Amniotic epithelial cell (primary cell): ENCODE results near the gene PROSER2.

Source experiments
- DNase-seq: peaks from one replicate; pipeline ENCODE4 v3.0.0-alpha.2; 2010; ENCODE audit warnings: low read depth

PROSER2 gene

DNA sequence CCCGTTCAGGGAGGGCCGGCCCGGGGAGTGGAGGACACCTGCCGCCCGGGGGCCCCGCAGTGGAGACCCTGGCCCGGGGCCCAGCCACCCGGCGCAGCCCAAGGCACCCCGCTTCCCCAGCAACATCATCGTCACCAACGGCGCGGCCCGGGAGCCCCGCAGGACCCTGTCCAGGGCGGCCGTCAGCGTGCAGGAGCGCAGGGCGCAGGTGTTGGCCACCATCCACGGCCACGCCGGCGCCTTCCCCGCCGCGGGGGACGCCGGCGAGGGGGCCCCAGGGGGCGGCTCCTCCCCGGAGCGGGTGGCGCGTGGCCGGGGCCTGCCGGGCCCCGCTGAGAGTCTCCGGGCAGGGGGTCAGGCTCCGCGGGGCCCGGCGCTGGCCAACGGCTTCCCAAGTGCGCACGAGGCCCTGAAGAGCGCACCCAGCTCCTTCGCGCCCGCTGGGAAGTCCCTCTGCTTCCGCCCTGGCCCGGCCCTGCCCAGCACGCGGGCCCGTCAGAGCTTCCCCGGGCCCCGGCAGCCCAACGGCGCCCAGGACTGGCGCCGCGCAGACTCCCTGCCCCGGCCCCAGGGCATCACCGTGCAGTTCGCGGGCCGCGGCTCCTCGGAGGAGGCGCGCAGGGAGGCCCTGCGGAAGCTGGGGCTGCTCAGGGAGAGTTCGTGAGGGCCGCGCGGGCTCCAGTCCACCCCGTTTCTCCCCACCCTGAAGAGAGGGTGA lies 46.7 kb downstream of the PROSER2 start:
- DNase-seq: peak; percentile 44

DNA sequence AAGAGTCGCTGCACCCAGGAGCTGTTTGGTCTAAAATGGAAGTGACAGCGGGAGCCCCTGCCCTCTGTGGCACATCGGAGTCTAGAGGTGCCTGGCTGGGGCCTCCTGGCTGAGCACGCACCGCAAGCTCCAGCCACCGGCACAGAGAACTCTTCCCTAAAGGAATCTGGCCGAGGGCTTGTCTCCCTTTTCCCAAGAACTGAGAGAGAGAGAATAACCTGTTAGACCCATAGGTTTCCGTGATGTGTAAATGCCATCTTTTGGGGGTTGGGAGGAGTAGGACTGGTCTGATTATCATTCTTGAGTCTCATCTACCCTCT lies 47.3 kb downstream of the PROSER2 start:
- no peak for DNase-seq

DNA sequence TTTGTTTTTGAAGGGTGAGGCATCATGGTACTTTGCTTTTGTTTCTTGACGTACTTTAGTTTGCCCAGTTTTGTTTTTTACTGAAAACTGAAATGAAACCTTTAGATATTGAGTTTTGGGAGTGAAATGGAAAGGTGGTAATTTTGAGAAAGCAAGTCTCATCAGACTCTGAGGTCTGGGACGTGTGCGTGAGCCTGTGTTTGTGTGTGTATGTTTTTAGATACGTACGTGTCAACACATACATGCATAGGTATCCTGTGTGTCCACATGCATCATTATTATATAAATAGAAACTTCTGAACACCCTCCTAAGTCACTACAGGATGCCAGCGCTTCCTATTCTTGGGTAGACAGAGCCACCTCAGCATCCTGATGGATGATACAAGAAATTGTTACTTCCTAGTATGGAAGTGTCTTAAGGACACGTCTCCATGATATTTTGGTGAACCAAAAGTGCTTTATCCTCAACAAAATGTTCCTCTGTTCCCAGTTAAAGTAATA lies 47.8 kb downstream of the PROSER2 start:
- no peak for DNase-seq

DNA sequence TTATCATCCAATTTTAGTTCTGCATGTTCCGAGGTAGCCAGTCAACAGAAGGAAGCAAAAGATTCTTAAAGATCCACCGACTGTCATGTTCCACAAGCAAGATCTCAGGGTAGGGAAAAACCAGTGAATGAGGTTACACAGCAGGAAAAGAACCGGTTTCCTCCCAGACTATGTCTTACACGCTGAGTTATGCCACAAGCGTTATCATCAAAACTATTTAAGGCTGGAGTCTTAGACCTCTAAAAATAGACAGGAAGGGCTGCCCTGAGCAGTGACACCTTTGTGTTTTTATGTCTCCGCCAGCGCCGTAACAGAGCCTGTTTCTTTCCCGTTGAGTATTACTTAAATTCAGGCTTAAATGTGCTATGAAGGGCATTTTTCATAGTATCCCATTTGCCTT lies 48.3 kb downstream of the PROSER2 start:
- peak; percentile 54 for DNase-seq

DNA sequence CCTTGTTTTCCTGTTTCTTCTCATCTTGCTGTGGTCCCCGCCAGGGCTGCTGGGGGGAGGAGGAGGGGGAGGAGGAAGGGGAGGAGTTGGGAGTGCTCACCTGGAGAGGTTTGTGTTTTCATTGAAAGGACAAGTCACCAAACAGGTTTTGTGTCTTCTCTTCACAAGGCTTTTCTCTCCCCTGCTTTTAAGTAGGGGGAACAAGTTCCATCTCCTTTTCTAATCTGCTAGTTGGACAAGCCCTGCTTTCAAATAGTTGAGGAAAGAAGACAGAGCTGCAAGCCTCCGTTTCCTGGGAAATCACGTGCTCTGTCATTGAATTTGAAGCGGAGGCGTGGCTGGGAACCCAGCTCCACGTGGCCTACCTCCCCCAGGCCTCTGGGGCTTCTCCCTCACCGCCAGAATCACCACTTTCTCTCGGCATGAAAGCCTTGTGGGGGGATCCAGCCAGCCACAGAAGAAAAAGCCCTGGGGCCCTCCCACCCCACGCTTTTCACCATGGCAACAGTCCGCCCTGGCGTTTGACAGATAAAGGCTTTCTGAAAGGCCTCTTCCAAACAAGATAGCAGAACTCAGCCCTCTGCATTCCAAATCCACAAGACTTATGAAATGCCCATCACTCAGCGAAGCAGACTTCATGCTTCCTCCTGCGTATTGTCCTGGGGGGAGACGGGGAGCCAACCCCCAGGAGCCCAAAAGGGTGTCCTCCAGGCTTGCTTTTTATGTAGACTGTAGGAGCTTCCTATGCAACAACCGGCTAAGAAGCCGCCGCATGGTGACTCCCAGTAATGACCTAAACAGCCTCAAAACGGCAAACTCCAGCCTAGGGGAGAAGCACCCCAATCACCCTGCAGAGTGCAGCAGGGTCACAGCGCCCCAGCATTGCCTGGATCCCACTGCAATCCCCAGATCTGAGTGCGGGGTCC lies 51.7 kb downstream of the PROSER2 start:
- DNase-seq: peak; percentile 95

DNA sequence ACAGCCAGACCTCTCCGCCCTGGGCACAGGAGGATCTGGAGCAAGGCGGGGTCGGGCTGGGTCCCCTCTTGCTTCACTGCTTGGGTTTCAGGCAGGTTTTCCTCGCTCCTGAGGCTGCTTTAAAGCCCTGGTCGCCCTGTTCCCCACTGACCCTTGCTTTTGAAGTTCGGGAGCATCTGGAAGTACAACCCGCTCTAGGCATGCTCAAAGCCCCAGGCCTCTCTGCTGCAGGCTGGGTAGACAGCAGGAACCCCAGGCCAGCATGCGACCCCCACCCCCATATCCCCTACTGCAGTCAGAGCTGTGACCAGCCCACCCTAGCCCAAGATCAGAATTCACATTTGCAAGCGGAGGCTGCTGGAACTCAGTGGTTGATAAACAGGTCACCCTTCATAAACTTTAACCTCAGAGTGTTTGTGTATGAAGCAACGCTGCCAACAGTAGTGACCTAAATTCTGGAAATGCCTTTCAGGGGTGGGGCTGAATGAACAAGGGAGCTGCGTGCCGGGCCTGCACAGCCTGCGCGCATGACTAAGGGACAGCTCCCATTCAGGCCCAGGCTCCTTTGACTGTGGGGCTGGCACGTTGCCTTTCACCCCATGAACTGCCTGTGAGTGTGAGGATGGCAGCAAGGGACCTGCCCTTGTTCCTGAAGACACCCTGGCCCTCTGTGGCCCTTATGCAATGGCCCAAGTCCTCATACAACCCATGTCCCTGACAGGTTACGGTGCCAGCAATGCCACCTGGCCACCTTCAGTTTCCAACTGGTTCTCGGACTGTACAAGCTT lies 52.5 kb downstream of the PROSER2 start:
- peak; percentile 87 for DNase-seq

DNA sequence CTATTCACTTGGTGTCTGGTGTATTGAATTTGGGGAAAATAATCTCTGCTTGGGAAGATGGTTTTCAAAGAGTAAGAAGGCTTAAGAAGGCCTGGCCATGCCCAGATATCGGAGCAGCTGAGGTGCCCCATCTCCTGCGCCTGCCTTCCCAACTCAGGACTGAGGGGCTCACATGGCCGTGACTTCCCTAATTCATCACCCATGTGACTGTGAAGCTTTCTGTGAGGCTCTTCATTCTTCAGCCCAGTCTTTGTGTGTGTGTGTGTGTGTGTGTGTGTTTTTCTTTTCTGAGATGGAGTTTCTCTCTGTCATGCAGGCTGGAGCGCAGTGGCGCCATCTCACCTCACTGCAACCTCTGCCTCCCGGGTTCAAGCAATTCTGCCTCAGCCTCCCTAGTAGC lies 53.2 kb downstream of the PROSER2 start:
- DNase-seq: no peak

DNA sequence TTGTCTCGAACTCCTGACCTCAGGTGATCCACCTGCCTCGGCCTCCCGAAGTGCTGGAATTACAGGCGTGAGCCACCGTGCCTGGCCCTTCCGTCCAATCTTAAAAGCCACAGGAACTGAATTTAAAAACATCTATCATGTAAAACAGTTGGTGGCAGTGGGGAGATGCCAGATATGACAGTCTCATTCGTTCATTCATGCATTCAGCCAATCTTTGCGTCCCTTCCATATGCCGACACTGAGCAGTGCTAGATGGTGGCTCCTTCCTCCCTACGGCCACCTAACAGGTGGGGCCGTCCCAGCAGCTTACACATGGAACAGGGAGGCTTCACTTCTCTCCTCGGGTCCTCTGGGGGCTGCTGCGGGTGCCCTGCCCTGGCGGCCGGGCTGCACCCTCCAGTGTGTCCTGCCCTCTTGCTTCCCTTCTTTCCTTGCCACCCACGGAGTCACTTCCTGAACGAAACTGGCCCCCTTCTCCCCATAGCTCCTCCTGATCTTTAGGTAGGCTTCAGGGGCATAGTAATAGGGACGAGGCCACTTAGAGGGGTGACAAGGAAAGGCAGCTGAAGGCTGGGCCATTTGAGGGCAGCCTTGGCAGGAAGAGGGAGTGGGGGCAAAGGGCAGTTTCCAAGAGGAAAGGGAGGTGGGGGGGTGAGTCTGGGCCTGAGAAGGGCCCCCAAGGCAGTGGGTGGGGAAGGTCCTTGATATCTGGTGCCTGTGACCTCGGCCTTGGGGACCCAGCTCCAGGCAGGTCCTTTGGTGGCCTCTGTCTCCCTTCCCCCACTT lies 53.8 kb downstream of the PROSER2 start:
- DNase-seq: no peak

DNA sequence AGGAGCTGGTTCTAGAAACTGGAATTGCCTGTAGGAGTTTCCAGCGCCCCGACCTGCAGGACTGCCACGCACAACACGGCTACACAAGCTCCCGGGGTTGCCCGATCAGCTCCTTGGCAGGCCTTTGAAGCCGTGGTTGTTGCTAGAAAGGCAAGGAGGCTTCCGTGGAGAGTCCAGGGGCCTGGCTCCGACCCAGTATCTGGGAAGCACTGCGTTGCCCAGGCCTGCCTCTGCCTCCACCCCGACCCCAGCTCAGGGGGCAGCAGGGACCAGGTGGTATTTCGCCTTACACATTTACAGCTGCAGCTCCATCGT lies 54.4 kb downstream of the PROSER2 start:
- DNase-seq: no peak

DNA sequence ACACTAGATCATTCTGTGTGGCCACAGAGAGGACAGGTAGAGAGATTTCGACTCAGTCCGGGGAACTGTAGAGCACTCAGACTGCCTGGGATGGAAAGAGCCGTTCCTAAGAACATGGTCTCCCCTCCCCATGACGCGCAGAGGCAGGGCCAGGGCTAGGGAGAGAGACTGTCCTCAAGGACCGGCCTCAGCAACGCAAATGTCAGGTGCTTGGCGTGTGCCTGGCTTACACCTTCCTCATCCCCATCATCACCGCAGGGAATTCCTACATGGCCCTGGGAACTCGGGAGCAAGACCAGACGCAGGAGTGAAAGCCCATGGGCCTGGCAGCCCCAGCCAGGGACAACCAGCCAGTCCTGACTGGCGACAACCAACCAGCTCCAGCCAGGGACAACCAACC lies 55.6 kb downstream of the PROSER2 start:
- DNase-seq: no peak

DNA sequence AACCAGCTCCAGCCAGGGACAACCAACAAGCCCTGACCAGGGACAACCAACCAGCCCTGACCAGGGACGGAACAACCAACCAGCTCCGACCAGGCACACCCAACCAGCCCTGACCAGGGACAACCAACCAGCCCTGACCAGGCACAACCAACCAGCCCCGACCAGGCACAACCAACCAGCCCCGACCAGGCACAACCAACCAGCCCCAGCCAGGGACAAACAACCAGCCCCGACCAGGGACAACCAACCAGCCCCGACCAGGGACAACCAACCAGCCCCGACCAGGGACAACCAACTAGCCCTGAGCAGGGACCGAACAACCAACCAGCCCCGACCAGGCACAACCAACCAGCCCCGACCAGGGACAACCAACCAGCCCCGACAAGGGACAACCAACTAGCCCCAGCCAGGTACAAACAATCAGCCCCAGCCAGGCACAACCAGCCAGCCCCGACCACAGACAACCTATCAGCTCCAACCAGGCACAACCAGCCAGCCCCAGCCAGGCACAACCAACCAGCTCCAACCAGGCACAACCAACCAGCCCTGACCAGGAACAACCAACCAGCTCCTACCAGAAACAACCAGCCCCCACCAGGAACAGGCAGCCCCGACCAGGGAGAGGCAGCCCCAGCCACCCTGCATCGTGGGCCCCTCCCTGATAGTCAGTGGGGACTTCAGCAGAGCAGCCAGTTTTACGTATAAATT lies 56.4 kb downstream of the PROSER2 start:
- no peak for DNase-seq

DNA sequence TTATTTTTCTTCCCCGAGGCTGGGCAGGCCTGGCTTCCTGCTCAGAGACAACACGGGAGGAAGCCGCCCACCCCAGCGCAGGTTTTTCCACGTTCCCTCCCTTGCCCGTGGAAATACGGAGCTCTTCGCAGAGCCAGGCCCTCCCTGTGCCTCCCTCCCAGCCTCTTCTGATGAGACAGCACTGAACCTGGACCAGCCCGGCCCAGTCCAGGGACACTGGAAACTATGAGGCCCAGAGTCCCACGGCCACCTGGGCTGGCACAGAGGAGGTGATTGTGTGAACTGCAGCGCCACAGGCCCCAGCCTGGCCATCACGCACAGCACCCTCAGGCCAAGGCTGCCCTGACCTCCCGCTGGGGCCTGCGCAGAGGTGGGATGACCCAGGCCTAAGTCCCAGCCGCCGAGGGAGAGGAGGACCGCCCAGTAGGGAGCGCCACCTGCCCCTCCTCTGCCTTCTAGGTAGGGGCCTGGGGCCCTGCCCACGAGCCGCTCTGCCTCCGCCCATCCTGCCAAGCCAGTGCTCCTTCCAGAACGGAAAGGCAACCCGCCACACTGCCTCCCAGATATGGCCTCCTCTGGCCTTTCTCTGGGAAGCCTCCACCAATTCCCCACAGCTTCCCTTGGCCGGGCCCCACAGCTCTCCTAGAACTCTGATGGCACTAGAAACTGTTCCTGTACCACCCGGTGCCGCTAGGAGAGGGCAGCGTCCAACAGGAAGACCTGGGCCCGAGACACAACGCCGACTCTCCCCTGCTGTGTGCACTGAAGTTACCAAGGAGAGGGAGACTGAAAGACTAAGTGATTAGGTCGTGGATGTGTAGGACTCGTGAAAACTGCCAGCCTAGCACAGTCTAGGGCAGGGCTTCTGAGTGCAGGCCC lies 57.2 kb downstream of the PROSER2 start:
- DNase-seq: no peak

DNA sequence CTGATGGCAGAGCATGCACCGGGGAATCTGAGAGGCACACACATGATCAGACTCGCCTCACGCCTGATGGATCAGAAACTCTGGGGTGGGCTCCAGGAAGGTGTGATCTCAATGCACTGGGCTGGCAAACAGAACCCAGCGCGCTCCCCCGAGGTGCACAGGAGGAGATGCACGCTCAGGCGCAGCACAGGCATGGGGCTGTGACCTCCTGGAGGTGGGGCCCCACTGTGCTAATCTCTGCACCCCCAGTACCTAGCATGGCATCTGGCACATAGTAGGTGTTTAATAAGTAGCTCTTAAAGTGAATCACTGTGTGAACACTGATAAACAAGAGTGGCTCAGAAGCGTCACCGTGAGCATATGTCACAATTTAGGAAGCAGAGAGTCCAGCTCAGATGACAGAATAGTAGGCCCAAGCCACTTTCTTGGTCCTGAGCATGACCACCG lies 57.9 kb downstream of the PROSER2 start:
- no peak for DNase-seq

DNA sequence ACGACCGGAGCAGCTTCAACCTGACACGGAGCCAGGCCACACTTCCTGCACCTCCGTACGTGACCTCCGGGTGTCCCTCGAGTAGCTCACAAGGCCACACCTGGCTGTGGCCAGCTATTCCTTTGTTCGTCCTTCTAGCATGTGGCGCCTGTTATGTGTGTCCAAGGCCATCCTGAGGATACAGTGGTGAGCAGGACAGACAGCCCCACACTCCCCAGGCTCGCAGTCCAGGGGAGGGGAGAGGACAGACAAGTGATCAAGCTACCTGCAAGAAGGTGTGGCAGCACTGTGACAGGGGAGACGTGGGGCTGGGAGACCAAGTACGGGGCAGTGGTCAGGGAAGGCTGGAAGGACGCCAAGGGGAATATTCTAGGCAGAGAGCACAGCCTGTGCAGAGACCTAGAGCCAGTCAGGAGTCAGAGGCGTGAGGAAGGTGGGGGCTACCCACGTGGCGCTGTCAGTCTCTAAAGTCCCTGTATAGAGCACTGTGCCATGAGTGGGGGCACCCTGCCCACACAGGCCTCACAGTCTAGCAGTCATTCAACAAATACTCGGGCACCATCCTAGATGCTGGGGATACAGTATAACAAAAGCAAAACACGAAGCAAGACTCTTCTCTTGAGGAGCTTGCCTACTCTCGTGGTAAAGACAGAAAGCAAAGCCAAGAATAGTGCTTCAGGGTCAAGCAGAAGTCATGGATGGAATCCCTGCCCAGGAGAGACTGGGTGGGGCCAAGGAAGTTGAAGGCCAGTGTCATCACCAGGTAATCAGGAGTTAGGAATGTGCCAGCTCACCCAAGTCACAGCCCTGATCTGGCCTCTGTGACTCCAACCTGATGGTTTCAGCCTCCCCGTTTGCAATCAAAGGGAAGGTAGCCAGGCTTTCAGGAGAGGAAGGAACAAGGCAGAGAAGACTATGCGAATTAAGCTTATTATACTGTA lies 58.6 kb downstream of the PROSER2 start:
- DNase-seq: peak; percentile 15

DNA sequence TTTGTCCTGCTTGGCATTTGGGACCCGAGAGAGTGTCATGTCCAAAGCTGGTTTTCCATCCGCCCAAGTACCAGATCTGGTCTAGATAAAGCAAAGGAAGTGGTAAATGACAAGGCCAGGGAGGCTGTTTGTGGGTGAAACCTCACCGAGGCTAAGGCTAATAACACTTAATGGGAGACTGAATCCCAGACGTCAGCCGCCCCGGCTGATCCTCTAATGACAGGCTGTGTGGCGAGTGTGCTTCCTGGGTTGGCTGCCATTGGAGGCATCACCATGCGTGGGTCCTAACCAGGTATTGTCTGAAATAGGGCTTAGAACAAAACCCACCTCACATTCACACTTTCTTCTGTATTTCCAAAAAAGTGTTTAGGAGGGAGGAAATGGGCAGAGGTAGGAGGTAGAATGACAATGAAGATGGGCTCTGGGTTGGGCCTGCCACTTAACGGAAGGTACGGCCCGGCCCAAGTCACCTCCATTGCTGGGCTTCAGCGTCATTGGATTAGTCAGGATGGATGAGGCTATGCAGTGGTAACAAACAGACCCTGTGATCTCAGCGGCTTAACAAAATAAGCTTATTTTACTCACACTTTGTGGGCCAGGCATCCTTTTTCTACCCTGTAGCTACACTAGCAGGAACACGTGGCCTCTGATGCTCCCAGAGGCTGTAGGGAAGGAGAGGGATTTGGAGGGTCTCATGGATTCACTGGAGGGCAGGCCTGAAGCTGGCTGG lies 59.7 kb downstream of the PROSER2 start:
- DNase-seq: no peak

DNA sequence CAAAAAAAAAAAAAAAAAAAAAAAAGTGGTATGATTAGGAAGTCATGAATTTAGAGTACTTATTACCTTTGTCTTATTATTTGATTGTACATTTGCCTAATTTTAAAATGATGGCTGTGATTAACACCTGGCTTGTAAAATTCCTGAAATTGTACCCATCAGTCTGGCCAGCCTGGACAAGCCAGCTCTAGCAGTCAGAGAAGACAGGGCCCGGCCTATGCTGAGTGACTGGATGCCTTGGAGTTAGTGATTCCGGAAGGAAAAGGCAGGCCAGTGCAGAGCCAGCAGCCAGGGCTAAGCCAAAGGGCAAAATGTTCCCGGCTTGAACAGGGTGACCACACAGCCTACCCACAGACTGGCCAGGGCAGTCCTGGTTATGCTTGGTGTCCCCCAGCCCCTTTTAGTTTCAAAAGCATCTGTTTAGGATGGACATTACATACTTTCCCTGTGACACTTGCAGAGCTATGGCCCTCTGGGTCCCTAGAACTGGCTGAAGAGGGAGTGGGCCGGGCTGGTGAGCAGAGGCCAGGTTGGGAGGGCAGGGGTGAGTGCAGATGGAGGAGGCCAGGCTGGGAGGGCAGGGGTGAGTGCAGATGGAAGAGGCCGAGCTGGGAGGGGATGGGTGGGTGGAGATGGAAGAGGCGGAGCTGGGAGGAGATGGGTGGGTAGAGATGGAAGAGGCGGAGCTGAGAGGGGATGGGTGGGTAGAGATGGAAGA lies 61.7 kb downstream of the PROSER2 start:
- no peak for DNase-seq

DNA sequence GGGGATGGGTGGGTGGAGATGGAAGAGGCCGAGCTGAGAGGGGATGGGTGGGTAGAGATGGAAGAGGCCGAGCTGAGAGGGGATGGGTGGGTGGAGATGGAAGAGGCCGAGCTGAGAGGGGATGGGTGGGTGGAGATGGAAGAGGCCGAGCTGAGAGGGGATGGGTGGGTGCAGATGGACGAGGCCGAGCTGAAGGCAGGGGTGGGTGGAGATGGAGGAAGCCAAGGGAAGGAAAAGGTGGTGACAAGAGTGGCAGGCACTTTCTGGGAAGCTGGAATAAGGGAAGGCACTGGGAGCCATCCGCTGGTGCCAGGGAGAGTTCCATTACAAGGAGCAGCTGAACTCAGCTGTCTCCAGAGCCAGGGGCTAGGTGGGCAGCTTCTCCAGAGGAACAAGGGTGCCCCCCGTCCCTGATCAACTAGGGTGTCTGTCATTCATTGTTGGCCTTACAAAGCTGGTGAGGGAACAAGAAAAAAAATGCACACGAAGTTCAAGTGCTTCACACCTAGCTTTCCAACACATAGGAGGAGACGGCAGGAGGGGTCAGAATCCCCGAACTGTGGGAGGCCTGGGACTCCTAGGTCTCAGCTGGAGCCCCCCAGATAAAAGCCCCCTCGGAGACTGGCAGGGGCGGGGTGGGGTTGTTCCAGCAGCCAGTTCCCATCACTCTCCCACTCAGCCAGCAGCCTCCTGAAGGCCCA lies 62.4 kb downstream of the PROSER2 start:
- DNase-seq: no peak
